ENCODE measurements around the gene HRAS.

- TF ChIP-seq POLR2A (IDR thresholded peaks at IDR 0.05) (no peak), CTCF (IDR thresholded peaks at IDR 0.05) (no peak), POLR2AphosphoS5 (IDR thresholded peaks at IDR 0.05) (no peak), EP300 (IDR thresholded peaks at IDR 0.05) (no peak)
Observed at GRCh38 chr11:551596-551995, 16.2 kb upstream of the HRAS start.

Data from stomach (tissue), 4 donors.